Sciatic nerve (tissue), 2 donors: ENCODE data around the gene PRCC. TPM values are rescaled to one million over a fixed set of nuclear protein-coding genes. Genes with fewer than 3 reads are reported as not detected.

Experiments
- ATAC-seq: fragments of 200-7000 bp; cut with Tn5 transposase; one replicate; pipeline ENCODE4 v1.9.1; 2020; ENCODE audit warnings: mild to moderate bottlenecking, moderate library complexity
- DNase-seq: peaks from one replicate; pipeline ENCODE4 v3.0.0-alpha.2; 2020; ENCODE audit warnings: low spot score
- intact Hi-C: fragments of 100-400 bp; cut with DNase I; formaldehyde crosslinking; loops from one replicate; pipeline ENCODE4 v1.14.2; 2022
- total RNA-seq: library from RNA; stranded (reverse); fragmentation: NEBNext Ultra II Directional; extraction: Animal tissue kit (Norgen Biotek cat#: 25700); gene quantifications from one replicate; pipeline ENCODE4 v1.2.1, GENCODE V29; 2021
- donor health status: DM: no; HTN: no; CAD: no.
- donor health status: DM: no; HTN: no; CAD: no.

The PRCC gene
- total RNA-seq, 1 donor from 2014 or later, result 52.8 TPM

GRCh38 chr1:156828400-156829124 is 61.2 kb downstream of the PRCC start:
- ATAC-seq (no peak), DNase-seq (no peak)
- intact Hi-C loops, result no loop called here

DNA sequence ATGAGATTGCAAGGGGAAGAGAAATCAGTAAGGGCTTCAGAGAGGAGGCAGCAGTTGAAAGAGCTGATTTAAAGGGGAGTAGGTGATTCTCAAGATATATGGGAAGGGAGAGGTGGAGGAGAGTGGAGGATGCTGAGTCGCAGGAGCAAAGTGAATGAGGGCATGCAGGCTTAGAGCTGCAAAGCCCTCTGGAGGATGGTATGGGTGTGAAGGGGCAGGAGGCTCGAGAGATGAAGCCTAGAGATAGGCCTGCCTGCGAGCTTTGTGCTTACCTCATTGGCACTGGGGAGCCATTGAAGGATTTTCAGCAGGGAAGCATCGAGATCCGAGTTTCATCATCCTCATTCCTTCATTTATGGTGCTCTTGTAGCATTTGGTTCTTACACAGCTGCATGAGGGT is 65.1 kb downstream of the PRCC start:
- no peak for DNase-seq
- ATAC-seq, result no peak
- intact Hi-C loops, result no loop called here

DNA sequence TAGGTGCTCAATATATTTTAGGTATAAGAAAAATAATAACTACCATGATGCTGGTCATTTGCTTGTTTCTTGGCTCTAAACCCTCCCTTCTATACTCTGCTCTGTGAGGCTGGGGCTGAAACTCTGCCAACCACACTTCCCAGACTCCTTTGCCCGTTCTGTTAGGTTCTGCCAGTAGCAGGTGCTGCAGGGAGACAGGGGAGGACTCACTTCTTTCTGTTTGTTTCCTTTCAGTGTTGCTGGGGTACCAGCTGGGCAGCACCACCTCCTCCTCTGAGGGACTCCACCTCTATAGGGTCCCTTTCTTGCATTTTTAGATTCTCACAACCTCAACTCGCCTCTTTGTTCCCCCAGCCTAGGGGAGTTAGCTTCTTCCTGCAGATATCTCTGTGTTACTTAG is 66.3 kb downstream of the PRCC start:
- ATAC-seq (no peak), DNase-seq (no peak)
- intact Hi-C loops, result no loop called here

DNA sequence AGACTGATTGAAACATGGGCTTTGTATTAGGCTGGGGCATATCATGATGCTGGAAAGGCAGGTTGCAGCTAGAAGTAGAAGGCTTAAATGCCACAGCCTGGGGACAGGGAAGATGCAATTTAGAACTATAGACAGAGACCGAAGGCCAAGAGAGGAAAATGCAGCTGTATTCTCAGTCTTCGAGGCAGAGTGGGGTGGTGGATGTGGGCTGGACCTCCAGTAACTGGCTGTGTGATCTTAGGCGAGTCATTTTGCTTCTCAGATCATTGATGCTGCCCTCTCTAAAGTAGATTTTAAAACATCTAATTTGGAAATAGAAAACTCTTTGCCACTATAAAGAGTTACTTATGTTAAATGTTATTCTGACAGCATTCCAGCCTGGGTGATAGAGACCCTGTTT is 67.0 kb downstream of the PRCC start:
- intact Hi-C loops, result no loop called here
- DNase-seq (no peak), ATAC-seq (no peak)

DNA sequence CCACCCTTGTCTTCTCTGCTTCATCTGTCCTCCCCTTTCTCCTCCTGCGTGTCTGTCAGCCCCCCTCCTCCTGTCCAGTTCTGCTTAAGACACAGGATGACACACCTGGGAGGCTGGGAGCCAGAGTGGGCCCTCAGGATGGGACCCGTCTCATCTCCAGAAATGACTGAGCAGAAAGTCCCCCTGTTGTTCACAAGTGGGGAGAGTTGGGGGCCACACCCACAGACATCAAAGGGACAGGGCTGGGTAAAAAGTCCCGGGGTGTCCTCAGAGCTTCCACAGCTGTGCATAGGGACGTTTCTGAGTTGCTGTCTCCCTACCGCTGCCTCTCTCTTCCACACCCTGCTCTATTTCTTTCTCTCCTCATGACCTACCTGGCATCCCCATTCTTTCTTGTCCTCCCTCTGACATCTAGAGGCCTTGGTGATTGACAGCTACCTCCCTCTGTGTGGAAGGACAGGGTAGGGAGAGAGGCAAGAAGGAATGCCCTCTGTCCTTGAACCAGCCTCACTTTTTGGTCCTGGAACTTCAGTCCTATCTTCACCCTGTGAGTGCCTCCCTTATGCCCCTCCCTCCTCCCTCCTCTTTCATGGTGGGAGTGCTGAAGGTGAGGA is 68.8 kb downstream of the PRCC start:
- intact Hi-C loops, result no loop called here
- ATAC-seq, result no peak
- no peak for DNase-seq

- DNase-seq (no peak), ATAC-seq (no peak)
- intact Hi-C loops, result no loop called here
These were observed 69.6 kb downstream of the PRCC start for GRCh38 chr1:156836892-156837291.

GRCh38 chr1:156838972-156839371 is 71.6 kb downstream of the PRCC start:
- intact Hi-C loops, result no loop called here
- ATAC-seq (peak; percentile 67), DNase-seq (no peak)

- intact Hi-C loops, result no loop called here
- ATAC-seq (no peak), DNase-seq (no peak)
These were observed 72.2 kb downstream of the PRCC start for GRCh38 chr1:156839426-156840109.

GRCh38 chr1:156840186-156840897 is 73.0 kb downstream of the PRCC start:
- intact Hi-C loops, result no loop called here
- DNase-seq (no peak), ATAC-seq (no peak)

GRCh38 chr1:156840898-156841279 is 73.6 kb downstream of the PRCC start:
- no peak for ATAC-seq
- DNase-seq, result no peak
- intact Hi-C loops, result no loop called here

DNA sequence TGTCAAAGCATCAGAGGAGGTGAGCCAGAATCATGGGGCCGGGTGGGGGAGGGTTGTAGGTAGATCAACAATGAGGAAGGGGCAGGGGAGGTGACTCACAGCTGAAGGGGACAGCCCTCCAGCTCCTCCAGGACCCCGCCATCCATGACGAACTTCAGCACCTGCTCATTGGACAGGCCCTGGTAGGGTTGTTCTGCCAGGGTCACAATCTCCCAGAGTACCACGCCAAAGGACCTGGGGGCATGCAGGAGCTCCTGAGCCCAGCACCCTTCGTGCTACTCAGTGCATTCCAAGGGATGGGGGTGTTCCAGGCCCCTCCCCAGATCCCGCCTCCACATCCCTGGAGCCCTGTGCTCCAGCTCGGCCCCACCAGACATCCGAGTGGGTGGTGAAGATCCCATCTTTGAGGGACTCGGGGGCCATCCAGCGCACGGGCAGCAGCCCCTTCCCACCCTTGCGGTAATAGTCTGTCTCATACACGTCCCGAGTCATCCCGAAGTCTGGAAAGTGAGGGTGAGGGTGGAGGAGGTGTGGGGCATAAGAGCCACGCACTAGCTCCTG is 74.0 kb downstream of the PRCC start:
- no peak for ATAC-seq
- intact Hi-C loops, result no loop called here
- no peak for DNase-seq

- DNase-seq (no peak), ATAC-seq (no peak)
- intact Hi-C loops, result no loop called here
These were observed 75.4 kb downstream of the PRCC start for GRCh38 chr1:156842618-156843300.

- DNase-seq (no peak), ATAC-seq (no peak)
- intact Hi-C loops, result no loop called here
These were observed 76.8 kb downstream of the PRCC start for GRCh38 chr1:156844102-156844501.

GRCh38 chr1:156844638-156845037 is 77.3 kb downstream of the PRCC start:
- ATAC-seq, result no peak
- intact Hi-C loops, result no loop called here
- DNase-seq, result no peak

- DNase-seq (no peak), ATAC-seq (no peak)
- intact Hi-C loops, result no loop called here
These were observed 78.0 kb downstream of the PRCC start for GRCh38 chr1:156845055-156845952.

- intact Hi-C loops, result no loop called here
- ATAC-seq, result no peak
- no peak for DNase-seq
These were observed 78.7 kb downstream of the PRCC start for GRCh38 chr1:156845953-156846545.

- DNase-seq (no peak), ATAC-seq (no peak)
- intact Hi-C loops, result no loop called here
These were observed 79.3 kb downstream of the PRCC start for GRCh38 chr1:156846643-156847042.
